Stimulated activated CD4-positive, alpha-beta T cell treated with anti-CD3 and anti-CD28 coated beads, Interleukin-1b, Interleukin-23, amount 100 ng/mL, for 48 hours (primary cell): ENCODE data around the gene SAMD11.

Experiments used
- DNase-seq: peaks from one replicate; pipeline ENCODE4 v3.0.0-alpha.2; 2020

The SAMD11 gene

GRCh38 chr1:950881-951280, 27.2 kb downstream of the SAMD11 start:
- no peak for DNase-seq

DNA sequence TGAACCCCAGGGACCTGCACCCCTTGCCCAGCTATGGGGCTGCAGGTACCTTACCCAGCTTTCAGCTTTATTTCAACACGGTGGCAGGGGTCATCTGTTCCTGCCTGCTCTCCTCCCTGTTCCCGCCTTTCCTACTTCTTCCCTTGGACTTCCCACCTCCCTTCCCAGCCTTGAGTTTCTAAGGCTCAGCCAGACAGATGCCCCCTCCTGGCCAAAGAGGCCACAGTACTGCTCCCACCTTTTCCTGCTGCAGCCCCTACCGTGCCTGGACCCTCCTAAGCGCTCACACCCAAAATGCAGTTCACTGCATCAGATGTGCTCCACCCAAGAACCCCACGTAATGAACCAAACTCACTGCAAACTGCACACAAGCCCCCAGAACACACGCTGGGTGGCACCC, 27.6 kb downstream of the SAMD11 start:
- no peak for DNase-seq

- DNase-seq = no peak
Observed at GRCh38 chr1:952201-952600, 28.5 kb downstream of the SAMD11 start.

DNA sequence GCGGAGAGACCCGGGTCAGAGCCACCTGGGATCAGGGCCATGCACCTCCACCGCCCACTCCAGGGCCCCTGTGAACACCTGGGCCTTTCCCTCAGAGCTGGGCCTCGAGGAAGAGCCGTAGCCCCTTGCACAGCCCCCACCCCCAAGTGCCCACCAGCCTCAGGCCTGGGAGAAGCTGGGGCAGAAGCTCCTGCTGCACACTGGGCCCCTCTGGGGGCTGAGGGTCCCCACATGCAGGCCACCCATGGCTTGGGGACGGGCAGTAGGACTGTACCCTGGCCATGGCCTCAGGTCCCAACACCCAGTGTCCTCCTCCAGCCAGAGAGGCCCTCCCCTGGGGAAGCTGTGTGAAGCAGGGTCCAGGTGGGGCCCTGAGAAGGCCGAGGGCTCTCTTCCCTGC, 28.9 kb downstream of the SAMD11 start:
- no peak for DNase-seq

- no peak for DNase-seq
Observed at GRCh38 chr1:953524-954320, 30.0 kb downstream of the SAMD11 start.

GRCh38 chr1:954927-955326, 31.2 kb downstream of the SAMD11 start:
- DNase-seq = no peak

GRCh38 chr1:955474-955873, 31.8 kb downstream of the SAMD11 start:
- no peak for DNase-seq

- no peak for DNase-seq
Observed at GRCh38 chr1:956636-957035, 32.9 kb downstream of the SAMD11 start.

DNA sequence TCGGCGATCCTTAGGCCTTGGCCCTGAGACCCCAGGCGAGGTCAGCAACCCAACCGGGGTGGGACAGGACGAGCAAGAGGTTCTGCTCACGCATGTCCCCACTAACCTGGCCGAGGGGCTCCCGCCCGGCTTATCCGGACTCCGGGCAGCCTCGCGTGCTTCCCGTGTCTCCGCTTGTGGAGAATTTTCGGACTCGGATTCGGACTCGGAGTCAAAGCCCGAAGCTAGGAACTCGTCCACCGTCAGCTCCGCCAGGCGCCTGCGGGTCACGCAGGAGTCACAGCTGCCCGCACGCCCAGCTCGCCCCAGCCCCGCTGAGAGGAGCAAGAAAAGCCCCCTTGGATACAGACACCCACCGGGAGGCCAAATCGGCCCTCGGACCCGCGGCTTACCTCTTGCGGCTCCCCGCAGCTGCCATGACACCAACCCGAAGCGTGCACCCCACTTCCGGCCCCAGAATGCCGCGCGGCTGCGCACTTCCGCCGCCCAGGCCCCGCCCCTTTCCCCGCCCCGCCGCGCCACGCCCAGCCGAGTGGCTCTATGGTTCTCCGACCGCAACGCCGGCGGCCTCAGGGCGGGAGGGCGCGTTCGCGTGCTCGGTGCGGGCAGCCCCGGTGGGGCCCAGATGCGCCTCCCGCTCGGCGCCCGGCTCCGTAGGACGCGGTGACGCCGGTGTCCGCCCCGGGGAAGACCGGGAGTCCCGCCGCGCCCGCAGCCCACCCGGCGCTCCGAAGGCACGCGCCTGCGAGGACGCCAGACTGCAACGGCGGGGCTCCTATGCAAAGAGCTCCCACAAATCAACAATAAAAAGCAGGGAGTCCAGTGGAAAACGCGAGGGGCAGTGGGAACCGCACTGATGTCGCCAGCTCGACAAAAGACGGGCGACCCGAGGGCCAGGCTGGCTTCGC, 35.4 kb downstream of the SAMD11 start, which contains the start of gene NOC2L:
Gene NOC2L (minus strand): TSS at position 434 of the 908 bp plus-strand sequence. CDS start 16 bp downstream, at position 418.
- peak; percentile 95 for DNase-seq

- no peak for DNase-seq
Observed at GRCh38 chr1:959731-960362, 36.1 kb downstream of the SAMD11 start.

DNA sequence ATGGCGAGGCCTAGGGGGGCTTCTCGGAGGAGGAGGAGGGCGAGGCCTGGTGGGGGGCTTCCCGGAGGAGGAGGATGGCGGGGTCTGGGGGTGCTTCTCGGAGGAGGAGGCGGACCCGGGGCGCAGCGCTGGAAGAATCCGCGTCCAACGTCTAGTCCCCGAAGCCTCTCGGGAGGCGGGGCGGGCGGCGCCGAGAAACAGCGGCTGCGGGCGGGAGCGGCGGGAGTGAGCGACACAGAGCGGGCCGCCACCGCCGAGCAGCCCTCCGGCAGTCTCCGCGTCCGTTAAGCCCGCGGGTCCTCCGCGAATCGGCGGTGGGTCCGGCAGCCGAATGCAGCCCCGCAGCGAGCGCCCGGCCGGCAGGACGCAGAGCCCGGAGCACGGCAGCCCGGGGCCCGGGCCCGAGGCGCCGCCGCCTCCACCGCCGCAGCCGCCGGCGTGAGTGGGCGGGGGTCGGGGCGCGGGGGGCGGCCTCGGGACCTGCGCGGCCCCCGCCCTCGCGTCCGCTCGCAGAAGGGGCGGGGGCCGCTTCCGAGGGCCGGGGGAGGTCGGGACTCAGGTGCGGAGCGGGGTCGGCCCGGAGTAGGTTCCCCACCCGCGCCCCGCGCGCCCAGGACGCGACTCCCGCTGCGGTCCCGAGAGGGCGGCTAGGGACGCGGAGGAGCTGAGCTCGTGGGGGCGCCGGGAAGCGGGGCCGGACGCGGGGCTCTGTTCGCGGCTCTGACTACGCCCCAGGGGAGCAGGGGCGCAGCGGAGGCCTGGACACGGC, 36.8 kb downstream of the SAMD11 start, which contains the start of gene KLHL17:
Gene KLHL17 (plus strand): TSS at position 222 of the 769 bp plus-strand sequence. CDS start 110 bp downstream, at position 332.
- DNase-seq = peak; percentile 82

GRCh38 chr1:961132-961669, 37.5 kb downstream of the SAMD11 start:
- no peak for DNase-seq

GRCh38 chr1:962381-963300, 38.9 kb downstream of the SAMD11 start:
- no peak for DNase-seq

GRCh38 chr1:963301-963651, 39.6 kb downstream of the SAMD11 start:
- DNase-seq = no peak

- DNase-seq = no peak
Observed at GRCh38 chr1:963746-964525, 40.2 kb downstream of the SAMD11 start.

GRCh38 chr1:964691-965525, 41.2 kb downstream of the SAMD11 start:
- no peak for DNase-seq

- DNase-seq = no peak
Observed at GRCh38 chr1:965526-966134, 41.9 kb downstream of the SAMD11 start.

DNA sequence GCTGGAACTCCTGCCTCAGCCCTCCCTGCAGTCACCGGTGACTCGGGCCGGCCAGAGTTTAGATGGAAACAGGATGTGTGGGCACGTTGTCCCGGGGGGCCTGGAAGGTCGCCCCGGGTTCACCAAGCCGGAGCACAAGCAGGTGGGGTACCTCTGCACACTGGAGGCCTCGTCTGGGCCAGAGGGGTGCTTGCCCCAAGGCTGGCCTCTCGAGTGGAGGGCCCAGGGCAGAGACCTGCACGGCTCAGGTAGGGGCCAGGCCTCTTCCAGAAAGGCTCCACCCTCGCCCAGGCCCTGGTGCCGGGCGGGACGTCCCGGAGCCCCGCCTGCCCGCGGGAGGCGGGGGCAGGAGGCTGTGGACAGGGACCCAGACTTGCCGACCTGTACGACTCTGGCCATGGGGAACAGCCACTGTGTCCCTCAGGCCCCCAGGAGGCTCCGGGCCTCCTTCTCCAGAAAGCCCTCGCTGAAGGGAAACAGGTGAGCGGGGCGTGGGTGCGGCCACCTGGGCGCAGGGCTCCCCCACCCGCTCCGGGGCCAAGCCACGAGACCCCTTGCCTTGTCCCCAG, 42.5 kb downstream of the SAMD11 start, which contains the start of gene PLEKHN1:
Gene PLEKHN1 (plus strand): TSS at position 348 of the 569 bp plus-strand sequence. CDS start 50 bp downstream, at position 398.
- DNase-seq = no peak
